Stomach (tissue), 9 donors: ENCODE data around the gene CD72. TPM values are rescaled to one million over a fixed set of nuclear protein-coding genes. Genes with fewer than 3 reads are reported as not detected.

Experiments used
- DNase-seq, 2 donors: peaks; one replicate each; pipeline versions ENCODE4 v3.0.0 to v3.0.0-alpha.2; 2013 to 2019
- H3K27ac ChIP-seq, 5 donors: fragments of 200-600 bp in 4 of 5; sonication (generic) in 4 of 5; one replicate each; pipeline ENCODE4 v1.5.1; 2013 to 2019; ENCODE audit warnings: mild to moderate bottlenecking in 1 of 5, moderate library complexity in 1 of 5
- H3K27me3 ChIP-seq, 3 donors: fragments of 200-600 bp; sonication (generic); one replicate each; pipeline ENCODE4 v1.5.1; 2017 to 2019; ENCODE audit warnings: mixed run types in 1 of 3
- H3K36me3 ChIP-seq, 4 donors: fragments of 200-600 bp; sonication (generic); 1 replicate in 3 of 4; 2 replicates in 1 of 4; pipeline ENCODE4 v1.5.1; 2016 to 2019
- H3K4me1 ChIP-seq, 4 donors: fragments of 200-600 bp; sonication (generic); one replicate each; pipeline ENCODE4 v1.5.1; 2016 to 2019
- H3K4me3 ChIP-seq, 4 donors: fragments of 200-600 bp; sonication (generic) in 3 of 4; one replicate each; pipeline ENCODE4 v1.5.1; 2016 to 2019; ENCODE audit warnings: mild to moderate bottlenecking in 1 of 4
- H3K9me3 ChIP-seq, 4 donors: fragments of 200-600 bp; sonication (generic); one replicate each; pipeline ENCODE4 v1.5.1; 2016 to 2019
- EP300 ChIP-seq: sonication (generic); formaldehyde crosslinking; IDR thresholded peaks from one replicate; pipeline ENCODE4 v1.6.1; 2017; ENCODE audit warnings: antibody characterized with exemption
- POLR2A ChIP-seq, 4 donors: fragments of 450-650 bp; IDR thresholded peaks; one replicate each; pipeline ENCODE4 v1.6.1; 2016; ENCODE audit warnings: antibody characterized with exemption in 4 of 4, control low read depth in 2 of 4, mild to moderate bottlenecking in 1 of 4, moderate library complexity in 1 of 4
- POLR2AphosphoS5 ChIP-seq, 3 donors: sonication (generic); formaldehyde crosslinking; IDR thresholded peaks; one replicate each; pipeline ENCODE4 v1.6.1; 2016; ENCODE audit warnings: antibody characterized with exemption in 3 of 3
- WGBS, 5 donors: extraction: QIAGEN DNeasy Blood & Tissue Kit in 3 of 5; methylation state at CpG; one replicate each; pipeline versions ENCODE4 v1.1.5 to v1.1.7; 2013 to 2018; 5-methylcytosine and 5-hydroxymethylcytosine counted together
- intact Hi-C: fragments of 100-400 bp; cut with DNase I; formaldehyde crosslinking; loops from one replicate; pipeline ENCODE4 v1.15.1; 2023; ENCODE audit warnings: low total_unique reads
- polyA plus RNA-seq, 3 donors: library from polyadenylated mRNA; stranded (reverse); fragments of 200-250 nt; gene quantifications; one replicate each; pipeline ENCODE4 v1.2.3, GENCODE V29; 2013
- total RNA-seq, 5 donors: library from RNA; depleted of rRNA; stranded (reverse); fragments of >200 nt; gene quantifications; one replicate each; pipeline versions ENCODE4 v1.1.0 to v1.2.3, GENCODE V29; 2014 to 2016
- TF ChIP-seq, protein P1 (sequence below), 7 experiments: fragments of 450-650 bp in 4 of 7; fragments of 200-600 bp in 3 of 7; sonication (generic) in 3 of 7; IDR thresholded peaks; one replicate each; pipeline ENCODE4 v1.5.1; 2016 to 2019; ENCODE audit warnings: antibody characterized with exemption in 7 of 7, control low read depth in 2 of 7, mild to moderate bottlenecking in 1 of 7
- donor health status: healthy with polysubstance abuse.
- donor health status: Bipolar disorder and iron deficiency.
- donor health status: healthy.

The CD72 gene
- total and polyA plus RNA-seq, 8 donors = 0.61 to 18.7 (median 2.8) TPM; not detected in 3

DNA sequence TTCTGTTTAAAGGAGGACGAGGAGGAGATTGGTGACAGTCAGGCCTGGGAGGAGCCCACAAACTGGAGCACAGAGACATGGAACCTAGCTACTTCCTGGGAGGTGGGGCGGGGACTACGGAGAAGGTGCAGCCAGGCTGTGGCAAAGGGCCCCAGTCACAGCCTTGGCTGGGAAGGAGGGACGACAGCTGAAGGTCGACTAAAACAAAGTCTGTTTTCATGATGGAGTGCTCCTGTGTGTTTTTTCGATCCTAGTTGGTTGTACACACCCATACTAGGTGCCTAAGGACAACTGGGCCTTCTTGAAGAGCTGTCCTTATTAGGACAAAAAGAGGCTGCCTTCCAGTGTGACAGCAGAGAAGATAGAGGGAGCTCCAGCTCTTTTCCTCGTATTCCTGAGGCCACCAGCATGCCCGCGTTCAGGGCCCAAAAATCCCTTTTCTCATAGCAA is 42.8 kb upstream of the CD72 start:
- peak; percentile 65 to 73 for DNase-seq
- Histone ChIP-seq H3K27me3 (no peaks in the 10 kb centered on the region), H3K36me3 (peaks cover 10 to 25% (median 16%) of the 10 kb centered on the region in 4 donors), H3K9me3 (no peaks in the 10 kb centered on the region), H3K27ac (peak overlapping the region; percentile 29 to 100 (median 98)), H3K4me3 (peak overlapping the region in 2 of 4 donors; percentile 82 to 86), H3K4me1 (peaks cover 52 to 86% (median 76%) of the 10 kb centered on the region in 4 donors)
- intact Hi-C loops = no loop called here
- TF ChIP-seq, protein P1, sequence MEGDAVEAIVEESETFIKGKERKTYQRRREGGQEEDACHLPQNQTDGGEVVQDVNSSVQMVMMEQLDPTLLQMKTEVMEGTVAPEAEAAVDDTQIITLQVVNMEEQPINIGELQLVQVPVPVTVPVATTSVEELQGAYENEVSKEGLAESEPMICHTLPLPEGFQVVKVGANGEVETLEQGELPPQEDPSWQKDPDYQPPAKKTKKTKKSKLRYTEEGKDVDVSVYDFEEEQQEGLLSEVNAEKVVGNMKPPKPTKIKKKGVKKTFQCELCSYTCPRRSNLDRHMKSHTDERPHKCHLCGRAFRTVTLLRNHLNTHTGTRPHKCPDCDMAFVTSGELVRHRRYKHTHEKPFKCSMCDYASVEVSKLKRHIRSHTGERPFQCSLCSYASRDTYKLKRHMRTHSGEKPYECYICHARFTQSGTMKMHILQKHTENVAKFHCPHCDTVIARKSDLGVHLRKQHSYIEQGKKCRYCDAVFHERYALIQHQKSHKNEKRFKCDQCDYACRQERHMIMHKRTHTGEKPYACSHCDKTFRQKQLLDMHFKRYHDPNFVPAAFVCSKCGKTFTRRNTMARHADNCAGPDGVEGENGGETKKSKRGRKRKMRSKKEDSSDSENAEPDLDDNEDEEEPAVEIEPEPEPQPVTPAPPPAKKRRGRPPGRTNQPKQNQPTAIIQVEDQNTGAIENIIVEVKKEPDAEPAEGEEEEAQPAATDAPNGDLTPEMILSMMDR (IDR thresholded peaks at IDR 0.05) = peak in 4 of 7 experiments; percentile 28 to 58 (median 42)
- TF ChIP-seq EP300 (no peak), POLR2AphosphoS5 (IDR thresholded peaks at IDR 0.05) (peak in 2 of 3 donors; percentile 51 to 60)
- WGBS, 5 donors = 21 to 45% (median 31%) methylated on average over 9 of the region's 9 CpGs

DNA sequence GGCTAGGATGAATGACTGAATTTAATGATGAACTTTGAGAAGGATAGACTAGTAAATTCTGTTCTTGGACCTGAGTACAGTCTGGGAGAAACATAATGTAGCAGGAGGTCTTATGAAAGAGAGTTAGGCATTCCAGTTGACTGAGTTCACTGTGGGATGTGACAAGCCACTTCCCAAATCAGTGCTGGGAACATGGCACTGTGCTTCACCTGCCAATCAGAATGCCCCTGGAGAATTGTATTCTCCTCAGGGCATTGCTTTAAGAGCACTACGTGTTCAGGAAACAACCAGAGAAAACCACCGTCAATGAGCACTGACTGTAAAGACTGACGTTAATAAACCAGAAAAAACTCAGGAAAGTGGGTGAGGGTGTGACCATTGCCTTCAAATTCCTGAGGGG is 41.1 kb upstream of the CD72 start:
- TF ChIP-seq, protein P1 (IDR thresholded peaks at IDR 0.05) = no peak
- TF ChIP-seq EP300 (peak; percentile 71), POLR2AphosphoS5 (IDR thresholded peaks at IDR 0.05) (peak; percentile 47 to 81 (median 74)), POLR2A (IDR thresholded peaks at IDR 0.05) (no peak)
- intact Hi-C loops = no loop called here
- H3K27ac ChIP-seq = peak overlapping the region; percentile 38 to 100 (median 98)
- no peaks in the 10 kb centered on the region for H3K9me3 ChIP-seq
- peaks cover 10 to 25% (median 16%) of the 10 kb centered on the region in 4 donors for H3K36me3 ChIP-seq
- DNase-seq = peak in 1 of 2 donors; percentile 47
- no peaks in the 10 kb centered on the region for H3K27me3 ChIP-seq
- peak overlapping the region; percentile 68 to 96 (median 84) for H3K4me3 ChIP-seq
- H3K4me1 ChIP-seq = peaks cover 38 to 70% (median 61%) of the 10 kb centered on the region in 4 donors
- WGBS, 5 donors = 26 to 47% (median 28%) methylated on average over 3 of the region's 3 CpGs

DNA sequence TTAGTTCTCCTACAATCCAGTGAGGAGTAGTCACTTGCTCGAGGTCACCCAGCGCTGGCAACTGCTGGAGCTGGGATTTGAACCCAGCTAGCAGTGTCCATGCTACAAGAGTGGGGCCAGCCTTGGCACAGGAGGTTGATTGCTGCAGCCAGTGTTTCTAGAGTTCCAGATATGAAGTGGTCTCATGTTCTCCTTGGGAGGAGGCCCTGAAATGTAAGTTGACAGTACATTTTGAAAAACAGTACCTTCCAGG is 40.7 kb upstream of the CD72 start:
- intact Hi-C loops = no loop called here
- WGBS, 5 donors = 0 to 3% (median 0%) methylated on average over 2 of the region's 2 CpGs

DNA sequence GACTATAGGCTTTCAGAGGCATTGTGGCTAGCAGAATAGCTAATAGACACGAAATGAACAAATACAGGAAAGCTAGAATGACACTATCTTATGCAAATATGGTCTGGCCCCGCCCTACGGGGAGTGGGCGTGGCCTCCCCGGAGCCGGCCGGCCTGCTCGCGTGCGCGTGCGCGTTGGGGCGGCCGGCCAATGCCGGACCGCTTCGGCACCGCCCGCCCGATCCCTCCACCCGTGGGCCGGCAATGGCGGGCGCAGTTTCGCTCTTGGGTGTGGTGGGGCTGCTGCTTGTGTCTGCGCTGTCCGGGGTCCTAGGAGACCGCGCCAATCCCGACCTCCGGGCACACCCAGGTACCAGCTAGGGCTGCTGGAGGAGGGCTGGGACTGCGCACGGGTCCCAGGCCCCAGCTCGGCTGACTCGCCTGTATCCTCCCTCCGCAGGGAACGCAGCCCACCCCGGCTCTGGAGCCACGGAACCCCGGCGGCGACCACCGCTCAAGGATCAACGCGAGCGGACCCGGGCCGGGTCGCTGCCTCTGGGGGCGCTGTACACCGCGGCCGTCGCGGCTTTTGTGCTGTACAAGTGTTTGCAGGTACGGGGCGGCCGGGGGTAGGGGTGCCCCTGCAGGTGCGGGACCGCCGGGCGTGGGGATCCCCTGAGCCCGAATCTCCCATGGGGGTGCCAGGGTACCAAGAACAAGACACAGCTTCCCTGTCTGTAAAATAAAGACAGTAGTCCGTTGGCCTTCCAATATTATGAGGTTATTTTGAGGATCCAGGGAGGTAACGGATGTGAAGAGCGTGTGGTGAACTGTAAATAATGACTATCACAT is 40.1 kb upstream of the CD72 start, which contains the start of gene CCDC107:
CCDC107 (plus strand) TSS at position 156 of the 831 bp plus-strand sequence; CDS start at position 244, 88 bp downstream.
- Histone ChIP-seq H3K4me1 (peaks cover 38 to 60% (median 53%) of the 10 kb centered on the region in 4 donors), H3K27me3 (no peaks in the 10 kb centered on the region), H3K36me3 (peaks cover 10 to 25% (median 16%) of the 10 kb centered on the region in 4 donors), H3K4me3 (peak within 1 kb of the TSS; percentile 68 to 96 (median 84)), H3K9me3 (no peaks in the 10 kb centered on the region), H3K27ac (peak within 1 kb of the TSS; percentile 95 to 100 (median 98))
- peak; percentile 86 to 93 (median 93) for TF ChIP-seq POLR2AphosphoS5 (IDR thresholded peaks at IDR 0.05)
- TF ChIP-seq, protein P1 (IDR thresholded peaks at IDR 0.05) = peak in 5 of 7 experiments; percentile 36 to 62 (median 46)
- no peak for TF ChIP-seq EP300
- TF ChIP-seq POLR2A (IDR thresholded peaks at IDR 0.05) = peak in 2 of 4 donors; percentile 57 to 61
- DNase-seq = peak; percentile 89 to 96
- 0% methylated on average over 18 to 67 of the region's 67 CpGs for WGBS, 5 donors
- intact Hi-C loops = no loop called here

More for the DNA sequence above, 40.7 kb upstream of the CD72 start:
- Histone ChIP-seq H3K4me1 (peaks cover 38 to 66% (median 57%) of the 10 kb centered on the region in 4 donors), H3K4me3 (peak overlapping the region; percentile 68 to 96 (median 84)), H3K27me3 (no peaks in the 10 kb centered on the region), H3K27ac (peak overlapping the region; percentile 95 to 100 (median 98)), H3K9me3 (no peaks in the 10 kb centered on the region), H3K36me3 (peaks cover 10 to 25% (median 16%) of the 10 kb centered on the region in 4 donors)
- TF ChIP-seq, protein P1 (IDR thresholded peaks at IDR 0.05) = no peak
- no peak for TF ChIP-seq EP300
- TF ChIP-seq POLR2AphosphoS5 (IDR thresholded peaks at IDR 0.05) = no peak
- TF ChIP-seq POLR2A (IDR thresholded peaks at IDR 0.05) = no peak
- peak in 1 of 2 donors; percentile 69 for DNase-seq
